Omental fat pad (tissue), 4 donors: Measurements from ENCODE around the gene INHA. TPM values are rescaled to one million over a fixed set of nuclear protein-coding genes. Genes with fewer than 3 reads are reported as not detected.

Experiments
- ATAC-seq: fragments of 150-250 bp; one replicate; pipeline ENCODE4 v1.9.1; 2016; ENCODE audit warnings: mild to moderate bottlenecking, moderate library complexity; ENCODE audit not compliant: low FRiP score
- DNase-seq: peaks from one replicate; pipeline ENCODE4 v3.0.0-alpha.2; 2019; ENCODE audit warnings: low spot score
- total RNA-seq, 4 donors: library from RNA; depleted of rRNA; stranded (reverse); fragments of >200 nt; gene quantifications; one replicate each; pipeline ENCODE4 v1.1.0, GENCODE V29; 2016
- TF ChIP-seq, protein P1 (sequence below), 3 donors: fragments of 450-650 bp; IDR thresholded peaks; one replicate each; pipeline ENCODE4 v1.5.1; 2016 to 2017; ENCODE audit warnings: antibody characterized with exemption in 3 of 3, mild to moderate bottlenecking in 3 of 3, moderate library complexity in 2 of 3

Gene INHA
- total RNA-seq, 4 donors from 2014 or later = 0.88 to 1.1 TPM; not detected in 2

DNA sequence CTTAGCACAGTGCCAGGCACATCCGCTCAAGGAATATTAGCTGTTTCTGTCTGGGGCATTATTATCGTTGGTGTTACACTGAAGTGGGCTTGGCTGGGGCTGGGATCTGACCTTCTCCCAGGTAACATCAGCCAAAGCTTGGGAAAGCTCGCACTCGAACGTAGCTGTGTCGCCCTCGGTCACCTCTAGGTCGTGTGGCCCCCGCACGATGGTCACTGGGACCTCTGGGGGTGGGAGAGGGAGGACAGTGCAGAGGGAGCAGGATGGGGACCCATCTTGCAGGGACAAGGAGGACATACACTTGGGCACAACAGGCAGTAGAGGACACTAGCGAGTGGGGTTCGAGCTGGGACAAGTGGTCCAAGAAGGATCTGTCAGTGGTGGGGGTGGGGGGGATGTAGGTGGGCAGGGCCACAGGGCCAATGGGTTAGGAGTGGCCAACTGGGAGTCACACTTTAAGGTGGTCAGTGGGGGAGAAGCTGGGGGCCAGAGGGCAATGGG is 18.6 kb upstream of the INHA start:
- TF ChIP-seq, protein P1, sequence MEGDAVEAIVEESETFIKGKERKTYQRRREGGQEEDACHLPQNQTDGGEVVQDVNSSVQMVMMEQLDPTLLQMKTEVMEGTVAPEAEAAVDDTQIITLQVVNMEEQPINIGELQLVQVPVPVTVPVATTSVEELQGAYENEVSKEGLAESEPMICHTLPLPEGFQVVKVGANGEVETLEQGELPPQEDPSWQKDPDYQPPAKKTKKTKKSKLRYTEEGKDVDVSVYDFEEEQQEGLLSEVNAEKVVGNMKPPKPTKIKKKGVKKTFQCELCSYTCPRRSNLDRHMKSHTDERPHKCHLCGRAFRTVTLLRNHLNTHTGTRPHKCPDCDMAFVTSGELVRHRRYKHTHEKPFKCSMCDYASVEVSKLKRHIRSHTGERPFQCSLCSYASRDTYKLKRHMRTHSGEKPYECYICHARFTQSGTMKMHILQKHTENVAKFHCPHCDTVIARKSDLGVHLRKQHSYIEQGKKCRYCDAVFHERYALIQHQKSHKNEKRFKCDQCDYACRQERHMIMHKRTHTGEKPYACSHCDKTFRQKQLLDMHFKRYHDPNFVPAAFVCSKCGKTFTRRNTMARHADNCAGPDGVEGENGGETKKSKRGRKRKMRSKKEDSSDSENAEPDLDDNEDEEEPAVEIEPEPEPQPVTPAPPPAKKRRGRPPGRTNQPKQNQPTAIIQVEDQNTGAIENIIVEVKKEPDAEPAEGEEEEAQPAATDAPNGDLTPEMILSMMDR (IDR thresholded peaks at IDR 0.05) = no peak
- DNase-seq = no peak

DNA sequence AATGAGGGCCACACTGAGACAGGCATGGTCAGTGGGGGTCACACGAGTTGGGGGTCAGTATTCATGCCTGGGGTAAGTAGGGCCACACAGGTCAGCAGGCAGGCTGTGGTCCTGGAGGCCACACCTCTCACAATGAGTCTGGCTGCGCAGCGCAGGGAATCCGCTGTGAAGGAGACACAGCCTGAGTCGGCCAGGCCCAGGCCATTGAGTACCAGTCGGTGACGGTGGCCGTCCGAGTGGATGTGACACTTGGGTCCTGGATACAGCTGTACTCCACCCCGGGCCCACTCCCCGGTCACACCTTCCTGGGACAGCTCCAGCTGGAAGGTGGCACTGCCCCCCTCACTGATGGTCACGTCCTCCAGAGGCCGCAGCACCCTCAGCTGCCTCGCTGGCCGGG is 17.8 kb upstream of the INHA start:
- TF ChIP-seq, protein P1 (IDR thresholded peaks at IDR 0.05) = no peak
- DNase-seq (no peak), ATAC-seq (no peak)

More for the DNA sequence above, 18.6 kb upstream of the INHA start:
- no peak for ATAC-seq

DNA sequence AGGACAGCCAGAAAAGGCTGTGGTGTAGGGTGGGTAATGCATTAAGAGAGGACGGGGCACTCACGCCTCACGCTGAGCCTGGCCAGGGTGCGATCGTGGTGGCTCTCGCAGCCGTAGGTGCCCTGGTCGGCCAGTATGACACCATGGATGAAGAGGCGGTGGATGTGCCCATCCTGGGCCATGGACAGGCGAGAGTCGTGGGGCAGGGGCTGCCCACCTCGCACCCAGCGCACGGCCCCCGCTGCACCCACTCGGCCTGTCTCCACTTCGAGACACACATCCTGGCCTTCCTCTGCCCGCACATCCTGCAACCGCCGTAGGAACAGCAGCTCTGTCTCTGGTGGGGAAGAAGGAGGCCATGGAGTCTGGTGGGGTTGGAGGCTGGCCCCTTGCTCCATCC is 16.2 kb upstream of the INHA start:
- no peak for DNase-seq
- TF ChIP-seq, protein P1 (IDR thresholded peaks at IDR 0.05) = no peak
- ATAC-seq = no peak

DNA sequence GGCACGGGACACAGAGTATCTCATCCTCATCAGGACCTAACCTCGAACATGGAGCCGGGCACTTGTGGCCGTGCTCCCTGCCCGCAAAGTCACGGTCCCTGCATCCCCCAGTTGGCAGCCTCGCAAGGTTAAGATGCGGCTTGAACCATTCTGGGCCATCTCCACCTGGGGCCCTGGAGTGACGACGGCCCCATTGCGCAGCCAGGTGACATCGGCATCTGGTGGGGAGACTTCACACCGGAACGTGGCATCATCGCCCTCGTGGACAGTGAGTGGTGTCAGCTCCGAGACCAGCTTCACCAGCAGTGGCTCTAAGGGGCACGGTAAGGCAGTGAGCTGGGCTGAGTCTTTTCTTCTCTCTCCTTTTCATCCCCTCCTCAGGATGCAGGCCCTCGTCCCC is 15.7 kb upstream of the INHA start:
- DNase-seq = no peak
- no peak for ATAC-seq
- TF ChIP-seq, protein P1 (IDR thresholded peaks at IDR 0.05) = no peak

DNA sequence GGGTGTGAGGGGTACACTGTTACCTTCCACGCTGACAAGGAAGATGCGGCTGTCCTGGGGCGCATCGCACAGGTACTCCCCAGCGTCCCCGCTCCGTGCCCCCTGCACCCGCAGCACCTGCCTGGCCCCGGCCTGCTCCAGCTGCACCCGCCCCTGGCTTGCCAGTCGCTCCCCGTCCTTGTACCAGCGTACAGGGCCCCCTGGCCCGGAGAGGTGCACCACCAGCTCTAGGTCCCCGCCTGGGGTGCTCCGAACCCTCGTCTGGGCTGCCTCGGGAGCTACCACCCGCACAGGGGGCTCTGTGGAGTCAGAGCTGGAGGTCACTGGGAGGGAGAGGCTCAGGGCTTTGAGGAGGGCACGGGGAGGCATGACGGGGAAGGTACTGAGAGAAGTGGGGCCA is 14.8 kb upstream of the INHA start:
- TF ChIP-seq, protein P1 (IDR thresholded peaks at IDR 0.05) = no peak
- DNase-seq (no peak), ATAC-seq (no peak)

DNA sequence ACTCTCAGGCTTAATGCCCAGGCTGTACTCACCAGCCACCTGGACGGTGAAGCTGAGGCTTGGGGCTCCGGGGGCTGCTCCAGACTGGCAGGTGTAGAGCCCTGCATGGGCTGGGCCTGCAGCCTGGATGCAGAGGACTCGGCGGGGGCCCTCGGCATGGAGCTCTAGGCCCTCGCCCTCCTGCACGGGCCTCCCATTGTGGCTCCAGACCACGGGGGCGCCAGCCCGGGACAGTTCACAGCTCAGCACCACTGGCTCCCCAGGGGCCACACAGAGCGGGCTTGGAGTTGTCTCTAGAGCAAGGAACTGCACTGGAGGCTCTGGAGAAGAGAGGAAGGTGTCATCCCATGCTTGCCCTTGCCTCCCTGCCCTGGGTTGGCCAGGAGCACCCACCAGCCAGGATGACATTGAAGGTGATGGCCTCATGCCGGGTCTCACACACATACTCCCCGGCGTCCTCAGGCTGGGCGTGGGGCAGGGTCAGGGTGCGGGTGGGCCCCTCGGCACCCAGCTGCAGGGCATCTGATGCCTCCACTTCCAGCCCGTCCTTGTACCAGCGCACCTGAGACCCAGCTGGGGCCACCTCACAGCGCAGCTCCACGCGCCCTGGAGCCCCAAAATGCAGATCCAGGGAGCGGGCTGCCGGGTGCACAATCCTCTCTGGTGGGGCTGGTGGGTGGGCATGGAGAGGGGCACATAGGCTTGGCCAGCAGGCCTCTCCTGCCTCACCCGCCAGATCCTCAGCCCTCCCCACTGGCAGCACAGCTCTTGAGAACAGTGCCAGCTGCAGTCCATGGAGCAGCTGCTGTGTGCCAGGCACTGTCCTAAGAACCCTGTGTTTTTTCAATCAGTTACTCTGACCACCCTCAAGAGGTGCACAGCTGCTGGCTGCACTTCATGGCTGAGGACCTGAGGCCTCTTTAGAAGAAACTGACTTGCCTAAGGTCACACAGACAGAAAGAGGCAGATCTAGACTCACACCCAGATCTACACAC is 14.0 kb upstream of the INHA start:
- ATAC-seq (no peak), DNase-seq (no peak)
- TF ChIP-seq, protein P1 (IDR thresholded peaks at IDR 0.05) = no peak
